Thoracic aorta (tissue), 2 donors: ENCODE results near the gene LAIR2. TPM values are rescaled to one million over a fixed set of nuclear protein-coding genes. Genes with fewer than 3 reads are reported as not detected.
A peak's percentile ranks its signal among the peaks of the same experiment; 100 is the strongest.

ENCODE experiments used
- ATAC-seq: fragments of 150-250 bp; one replicate; pipeline ENCODE4 v1.8.0; 2017; ENCODE audit warnings: low read depth; ENCODE audit not compliant: insufficient number of reproducible peaks, low FRiP score
- DNase-seq: peaks from one replicate; pipeline ENCODE4 v3.0.0-alpha.2; 2020; ENCODE audit warnings: low spot score
- H3K27ac ChIP-seq, 2 donors: fragments of 200-600 bp; sonication (generic); 1 replicate in 1 of 2; 2 replicates in 1 of 2; pipeline ENCODE4 v1.5.1; 2016; ENCODE audit warnings: mild to moderate bottlenecking in 2 of 2, moderate library complexity in 2 of 2
- H3K27me3 ChIP-seq: fragments of 200-600 bp; sonication (generic); replicated peaks from 2 replicates; pipeline ENCODE4 v1.6.0; 2016; ENCODE audit warnings: mild to moderate bottlenecking; ENCODE audit not compliant: insufficient read depth
- H3K36me3 ChIP-seq: fragments of 200-600 bp; sonication (generic); one replicate; pipeline ENCODE4 v1.5.1; 2016
- H3K4me1 ChIP-seq, 2 donors: fragments of 200-600 bp; sonication (generic); 1 replicate in 1 of 2; 2 replicates in 1 of 2; pipeline versions ENCODE4 v1.5.1 to v1.6.0; 2016; ENCODE audit warnings: low read depth in 2 of 2, mild to moderate bottlenecking in 1 of 2; ENCODE audit not compliant: control insufficient read depth in 1 of 2
- H3K4me3 ChIP-seq: fragments of 200-600 bp; sonication (generic); 2 replicates; pipeline ENCODE4 v1.5.1; 2016; ENCODE audit warnings: mild to moderate bottlenecking
- H3K9me3 ChIP-seq: fragments of 200-600 bp; sonication (generic); 2 replicates; pipeline ENCODE4 v1.5.1; 2016
- CTCF ChIP-seq: fragments of 200-600 bp; sonication (generic); IDR thresholded peaks from one replicate; pipeline ENCODE4 v1.5.1; 2019; ENCODE audit warnings: antibody characterized with exemption
- total RNA-seq, 2 donors: library from RNA; depleted of rRNA; stranded (reverse); fragments of >200 nt; gene quantifications; one replicate each; pipeline versions ENCODE4 v1.1.0 to v1.2.3, GENCODE V29; 2016

The LAIR2 gene
- total RNA-seq, 2 donors from 2014 or later: not detected

- Histone ChIP-seq H3K4me1 (peaks cover 9 to 23% of the 10 kb centered on the region in 2 donors), H3K36me3 (peaks cover 67% of the 10 kb centered on the region), H3K27me3 (no peaks in the 10 kb centered on the region), H3K27ac (no peak overlapping the region), H3K4me3 (no peak overlapping the region), H3K9me3 (no peaks in the 10 kb centered on the region)
- ATAC-seq: no peak
- DNase-seq: no peak
- no peak for TF ChIP-seq CTCF
Measured at GRCh38 chr19:54460230-54461005, 42.2 kb upstream of the LAIR2 start.

- TF ChIP-seq CTCF: no peak
- Histone ChIP-seq H3K9me3 (no peaks in the 10 kb centered on the region), H3K4me1 (peaks cover 9 to 23% of the 10 kb centered on the region in 2 donors), H3K4me3 (no peak overlapping the region), H3K36me3 (peaks cover 59% of the 10 kb centered on the region), H3K27me3 (no peaks in the 10 kb centered on the region), H3K27ac (no peak overlapping the region)
- ATAC-seq (no peak), DNase-seq (no peak)
Measured at GRCh38 chr19:54461210-54461609, 41.4 kb upstream of the LAIR2 start.

DNA sequence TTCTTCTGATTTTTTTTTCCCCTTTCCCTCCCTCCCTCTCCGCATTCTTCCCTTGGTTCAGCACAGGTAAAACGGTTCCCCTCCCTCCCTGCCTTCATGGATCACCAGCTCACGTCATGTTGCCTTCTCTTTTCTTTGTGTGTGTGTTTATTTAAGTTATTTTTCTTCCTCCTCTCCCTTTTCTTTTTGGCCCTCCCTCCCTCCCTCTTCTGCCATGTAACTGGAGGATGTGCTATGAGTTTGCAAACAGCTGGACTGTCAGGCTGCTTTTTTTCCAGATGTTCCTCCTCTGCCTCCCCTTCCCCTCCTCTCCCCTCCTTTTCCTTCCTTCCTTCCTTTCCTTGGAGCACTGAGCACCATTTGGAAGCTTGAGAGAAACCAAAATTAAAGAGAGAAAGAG, 41.0 kb upstream of the LAIR2 start:
- peaks cover 55% of the 10 kb centered on the region for H3K36me3 ChIP-seq
- no peak overlapping the region for H3K4me3 ChIP-seq
- no peaks in the 10 kb centered on the region for H3K27me3 ChIP-seq
- DNase-seq: no peak
- ATAC-seq: no peak
- no peaks in the 10 kb centered on the region for H3K9me3 ChIP-seq
- peaks cover 9 to 23% of the 10 kb centered on the region in 2 donors for H3K4me1 ChIP-seq
- no peak for TF ChIP-seq CTCF
- H3K27ac ChIP-seq: peak overlapping the region in 1 of 2 donors; percentile 97

GRCh38 chr19:54462047-54462654, 40.5 kb upstream of the LAIR2 start:
- no peaks in the 10 kb centered on the region for H3K27me3 ChIP-seq
- ATAC-seq (no peak), DNase-seq (no peak)
- peaks cover 49% of the 10 kb centered on the region for H3K36me3 ChIP-seq
- peaks cover 9 to 23% of the 10 kb centered on the region in 2 donors for H3K4me1 ChIP-seq
- peak overlapping the region; percentile 96 to 97 for H3K27ac ChIP-seq
- peak overlapping the region; percentile 75 for H3K4me3 ChIP-seq
- no peak for TF ChIP-seq CTCF
- H3K9me3 ChIP-seq: no peaks in the 10 kb centered on the region

DNA sequence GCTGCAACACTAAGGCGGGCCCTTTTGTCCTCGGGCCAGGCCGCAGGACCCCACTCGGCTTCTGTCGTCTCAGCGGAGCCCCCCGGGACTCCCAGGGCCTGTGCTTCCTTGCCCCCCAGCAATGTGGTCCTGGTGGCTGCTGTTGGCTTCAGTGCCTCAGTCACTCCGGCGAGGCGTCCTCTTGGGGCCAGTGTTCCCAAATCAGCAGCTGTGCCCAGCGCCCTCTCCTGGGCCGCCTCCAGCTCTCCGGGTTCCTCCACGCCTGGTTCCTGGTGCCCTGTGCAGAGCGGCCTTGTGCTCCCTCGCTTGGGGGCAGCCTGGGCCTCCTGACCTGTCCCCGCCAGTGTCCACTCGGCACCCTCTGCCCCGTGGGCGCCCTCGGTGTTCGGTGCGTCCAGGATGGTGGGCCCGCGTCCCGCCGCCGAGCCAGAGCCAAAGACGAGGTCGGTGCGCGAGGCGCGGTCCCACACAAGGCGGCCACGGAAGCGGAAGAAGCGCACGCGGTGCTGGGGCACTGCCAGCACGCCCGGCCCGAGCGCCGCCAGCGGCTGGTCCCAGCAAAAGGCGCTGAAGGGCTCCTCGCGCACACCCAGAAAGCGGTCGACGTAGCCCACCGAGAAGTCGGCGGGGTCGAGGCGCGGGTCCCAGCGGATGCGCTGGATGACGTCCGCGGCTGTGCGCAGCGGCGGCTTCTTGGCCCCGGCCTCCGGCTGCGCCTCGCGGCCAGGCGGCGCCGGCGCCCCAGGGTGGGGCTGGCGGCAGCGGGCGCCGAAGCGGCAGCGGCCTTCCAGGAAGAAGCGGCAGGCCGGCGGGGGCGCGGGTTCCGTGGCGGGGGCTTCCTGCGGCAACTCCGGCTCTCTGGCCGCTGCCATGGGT, 39.7 kb upstream of the LAIR2 start:
- Histone ChIP-seq H3K27me3 (no peaks in the 10 kb centered on the region), H3K9me3 (no peaks in the 10 kb centered on the region), H3K36me3 (peaks cover 42% of the 10 kb centered on the region), H3K4me1 (peaks cover 9 to 23% of the 10 kb centered on the region in 2 donors), H3K27ac (peak overlapping the region; percentile 96 to 97), H3K4me3 (peak overlapping the region; percentile 75)
- ATAC-seq: peak; percentile 14
- TF ChIP-seq CTCF: no peak
- DNase-seq: no peak
